IgD-negative memory B cell (primary cell): ENCODE measurements around the gene CSNK2B. TPM values are rescaled to one million over a fixed set of nuclear protein-coding genes. Genes with fewer than 3 reads are reported as not detected.

Experiments used
- H3K27ac Mint-ChIP-seq, 3 donors: one replicate each; pipeline ENCODE4 v1.8.0; 2020 to 2022; ENCODE audit warnings: mild to moderate bottlenecking in 3 of 3, mixed read lengths in 3 of 3, moderate library complexity in 1 of 3
- H3K27me3 Mint-ChIP-seq: one replicate; pipeline ENCODE4 v1.8.0; 2021; ENCODE audit warnings: mixed read lengths
- H3K36me3 Mint-ChIP-seq: one replicate; pipeline ENCODE4 v1.8.0; 2020; ENCODE audit warnings: mild to moderate bottlenecking, mixed read lengths
- H3K4me1 Mint-ChIP-seq, 3 donors: one replicate each; pipeline ENCODE4 v1.8.0; 2020 to 2022; ENCODE audit warnings: mixed read lengths in 3 of 3, mild to moderate bottlenecking in 1 of 3
- H3K4me3 Mint-ChIP-seq, 4 donors: one replicate each; pipeline ENCODE4 v1.8.0; 2020 to 2022; ENCODE audit warnings: mild to moderate bottlenecking in 4 of 4, mixed read lengths in 4 of 4, moderate library complexity in 3 of 4
- H3K9me3 Mint-ChIP-seq, 3 donors: one replicate each; pipeline ENCODE4 v1.8.0; 2020 to 2021; ENCODE audit warnings: mixed read lengths in 3 of 3, mild to moderate bottlenecking in 1 of 3
- polyA plus RNA-seq: library from polyadenylated mRNA; unstranded; fragments of 300-500 nt; fragmentation: Illumina TruSeq; gene quantifications from one replicate; pipeline ENCODE4 v1.2.3, GENCODE V29; 2021

The CSNK2B gene
- polyA plus RNA-seq, 1 donor from 2014 or later: 268 TPM

- Mint-ChIP-seq H3K4me3 (no peak overlapping the region), H3K27ac (no peak overlapping the region), H3K36me3 (peaks cover 1% of the 10 kb centered on the region), H3K27me3 (no peaks in the 10 kb centered on the region), H3K9me3 (no peaks in the 10 kb centered on the region), H3K4me1 (no peaks in the 10 kb centered on the region)
These were observed 34.1 kb upstream of the CSNK2B start for GRCh38 chr6:31631681-31632278.

DNA sequence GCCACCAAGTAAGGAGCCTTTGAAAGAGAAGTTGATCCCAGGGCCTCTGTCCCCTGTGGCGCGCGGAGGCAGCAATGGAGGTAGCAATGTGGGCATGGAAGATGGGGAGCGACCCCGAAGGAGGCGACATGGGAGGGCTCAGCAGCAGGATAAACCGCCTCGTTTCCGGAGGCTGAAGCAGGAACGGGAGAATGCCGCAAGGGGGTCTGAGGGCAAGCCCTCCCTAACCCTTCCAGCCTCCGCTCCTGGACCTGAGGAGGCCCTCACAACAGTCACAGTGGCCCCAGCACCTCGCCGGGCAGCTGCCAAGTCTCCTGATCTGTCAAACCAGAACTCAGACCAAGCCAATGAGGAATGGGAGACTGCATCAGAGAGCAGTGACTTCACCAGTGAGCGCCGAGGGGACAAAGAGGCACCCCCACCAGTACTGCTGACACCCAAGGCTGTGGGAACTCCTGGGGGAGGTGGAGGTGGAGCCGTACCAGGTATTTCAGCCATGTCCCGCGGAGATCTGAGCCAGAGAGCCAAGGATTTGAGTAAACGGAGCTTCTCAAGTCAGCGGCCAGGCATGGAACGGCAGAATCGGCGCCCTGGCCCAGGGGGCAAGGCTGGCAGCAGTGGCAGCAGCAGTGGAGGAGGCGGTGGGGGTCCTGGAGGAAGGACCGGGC, 33.5 kb upstream of the CSNK2B start:
- Mint-ChIP-seq H3K4me1 (no peaks in the 10 kb centered on the region), H3K27me3 (no peaks in the 10 kb centered on the region), H3K36me3 (peaks cover 1% of the 10 kb centered on the region), H3K27ac (peak overlapping the region in 1 of 3 donors; percentile 25), H3K4me3 (no peak overlapping the region), H3K9me3 (no peaks in the 10 kb centered on the region)

DNA sequence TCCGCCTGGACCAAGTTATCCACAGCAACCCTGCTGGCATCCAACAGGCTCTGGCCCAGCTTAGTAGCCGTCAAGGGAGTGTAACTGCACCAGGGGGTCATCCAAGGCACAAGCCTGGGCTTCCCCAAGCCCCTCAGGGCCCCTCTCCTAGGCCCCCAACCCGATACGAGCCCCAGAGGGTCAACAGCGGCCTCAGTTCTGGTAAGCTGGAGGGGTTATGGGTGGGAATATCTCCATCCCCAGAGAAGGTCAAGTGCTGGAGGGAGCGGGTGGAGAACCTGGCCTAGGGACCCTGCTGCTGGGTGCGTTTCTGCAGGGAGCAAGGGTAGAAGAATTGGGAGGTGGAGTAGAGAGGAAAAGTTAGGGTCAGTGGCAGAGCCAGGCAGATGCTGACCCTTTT, 32.4 kb upstream of the CSNK2B start:
- no peaks in the 10 kb centered on the region for H3K9me3 Mint-ChIP-seq
- peaks cover 1% of the 10 kb centered on the region for H3K36me3 Mint-ChIP-seq
- H3K4me1 Mint-ChIP-seq: no peaks in the 10 kb centered on the region
- H3K27ac Mint-ChIP-seq: peak overlapping the region in 1 of 3 donors; percentile 46
- no peaks in the 10 kb centered on the region for H3K27me3 Mint-ChIP-seq
- no peak overlapping the region for H3K4me3 Mint-ChIP-seq

- H3K4me3 Mint-ChIP-seq: no peak overlapping the region
- H3K9me3 Mint-ChIP-seq: no peaks in the 10 kb centered on the region
- no peaks in the 10 kb centered on the region for H3K27me3 Mint-ChIP-seq
- H3K27ac Mint-ChIP-seq: no peak overlapping the region
- H3K36me3 Mint-ChIP-seq: peaks cover 1% of the 10 kb centered on the region
- H3K4me1 Mint-ChIP-seq: no peaks in the 10 kb centered on the region
These were observed 31.7 kb upstream of the CSNK2B start for GRCh38 chr6:31634131-31634530.

- Mint-ChIP-seq H3K4me1 (no peaks in the 10 kb centered on the region), H3K4me3 (no peak overlapping the region), H3K36me3 (peaks cover 1% of the 10 kb centered on the region), H3K27me3 (no peaks in the 10 kb centered on the region), H3K9me3 (no peaks in the 10 kb centered on the region), H3K27ac (peak overlapping the region in 2 of 3 donors; percentile 58 to 81)
These were observed 30.8 kb upstream of the CSNK2B start for GRCh38 chr6:31634969-31635575.

DNA sequence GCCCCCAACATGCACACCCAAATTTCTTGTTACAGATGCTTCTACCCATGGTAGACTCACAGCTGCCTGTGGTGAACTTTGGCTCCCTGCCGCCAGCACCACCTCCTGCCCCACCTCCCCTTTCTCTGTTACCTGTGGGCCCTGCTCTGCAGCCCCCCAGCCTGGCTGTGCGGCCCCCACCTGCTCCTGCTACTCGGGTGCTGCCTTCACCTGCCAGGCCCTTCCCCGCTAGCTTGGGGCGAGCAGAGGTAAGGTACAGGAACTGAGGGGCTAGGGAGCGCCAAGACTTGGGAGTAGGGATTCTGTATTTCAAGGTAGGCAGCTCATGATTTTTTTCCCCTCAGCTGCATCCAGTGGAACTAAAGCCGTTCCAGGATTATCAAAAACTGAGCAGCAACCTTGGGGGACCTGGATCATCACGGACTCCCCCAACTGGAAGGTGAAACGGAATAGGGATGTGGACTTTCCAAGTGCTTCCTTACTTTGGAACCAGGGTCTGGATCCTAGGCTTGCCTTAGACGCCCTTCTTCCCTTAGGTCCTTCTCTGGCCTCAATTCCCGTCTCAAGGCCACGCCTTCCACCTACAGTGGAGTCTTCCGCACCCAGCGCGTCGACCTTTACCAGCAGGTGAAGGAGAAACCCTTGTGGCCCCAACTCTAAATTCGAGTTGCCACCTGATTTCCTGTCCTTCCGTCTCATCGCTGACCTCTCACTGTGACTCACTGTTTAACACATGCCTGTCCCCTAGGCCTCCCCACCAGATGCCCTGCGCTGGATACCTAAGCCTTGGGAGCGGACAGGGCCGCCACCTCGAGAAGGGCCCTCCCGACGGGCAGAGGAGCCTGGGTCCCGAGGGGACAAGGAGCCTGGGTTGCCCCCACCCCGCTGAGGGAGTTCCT, 28.9 kb upstream of the CSNK2B start:
- H3K4me3 Mint-ChIP-seq: peak overlapping the region in 1 of 4 donors; percentile 49
- peak overlapping the region in 1 of 3 donors; percentile 43 for H3K27ac Mint-ChIP-seq

GRCh38 chr6:31639043-31639442, 26.8 kb upstream of the CSNK2B start:
- H3K9me3 Mint-ChIP-seq: no peaks in the 10 kb centered on the region
- H3K27me3 Mint-ChIP-seq: no peaks in the 10 kb centered on the region
- H3K27ac Mint-ChIP-seq: no peak overlapping the region
- no peaks in the 10 kb centered on the region for H3K4me1 Mint-ChIP-seq
- H3K36me3 Mint-ChIP-seq: no peaks in the 10 kb centered on the region
- H3K4me3 Mint-ChIP-seq: no peak overlapping the region

More for the DNA sequence above, 28.9 kb upstream of the CSNK2B start:
- H3K27me3 Mint-ChIP-seq: no peaks in the 10 kb centered on the region
- no peaks in the 10 kb centered on the region for H3K36me3 Mint-ChIP-seq
- no peaks in the 10 kb centered on the region for H3K4me1 Mint-ChIP-seq
- H3K9me3 Mint-ChIP-seq: no peaks in the 10 kb centered on the region

DNA sequence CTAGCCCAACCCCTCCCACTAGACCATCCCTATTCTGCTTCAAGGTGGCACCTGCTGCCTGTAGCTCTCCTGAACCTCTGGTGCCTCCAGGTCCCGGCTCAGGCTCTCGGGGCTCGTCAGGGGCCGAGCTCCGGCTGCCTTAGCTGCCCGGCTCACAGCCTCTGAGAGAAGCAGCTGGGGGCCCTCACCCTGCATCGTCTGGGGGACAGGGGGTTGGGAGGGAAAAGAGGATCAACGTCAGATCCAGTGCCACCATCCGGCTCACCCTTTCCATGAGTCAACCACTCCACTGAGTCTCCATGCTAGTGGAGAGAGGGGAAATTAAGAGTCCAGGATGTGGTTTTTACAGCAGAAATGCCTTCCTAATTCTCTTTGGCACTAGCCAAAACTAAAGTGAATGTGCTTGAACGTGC, 26.4 kb upstream of the CSNK2B start:
- H3K4me3 Mint-ChIP-seq: no peak overlapping the region
- no peaks in the 10 kb centered on the region for H3K9me3 Mint-ChIP-seq
- H3K27me3 Mint-ChIP-seq: no peaks in the 10 kb centered on the region
- no peak overlapping the region for H3K27ac Mint-ChIP-seq
- H3K4me1 Mint-ChIP-seq: no peaks in the 10 kb centered on the region
- H3K36me3 Mint-ChIP-seq: no peaks in the 10 kb centered on the region

- Mint-ChIP-seq H3K27ac (no peak overlapping the region), H3K27me3 (no peaks in the 10 kb centered on the region), H3K4me3 (no peak overlapping the region), H3K4me1 (no peaks in the 10 kb centered on the region), H3K9me3 (no peaks in the 10 kb centered on the region), H3K36me3 (peaks cover 2% of the 10 kb centered on the region)
These were observed 25.3 kb upstream of the CSNK2B start for GRCh38 chr6:31640612-31641011.

DNA sequence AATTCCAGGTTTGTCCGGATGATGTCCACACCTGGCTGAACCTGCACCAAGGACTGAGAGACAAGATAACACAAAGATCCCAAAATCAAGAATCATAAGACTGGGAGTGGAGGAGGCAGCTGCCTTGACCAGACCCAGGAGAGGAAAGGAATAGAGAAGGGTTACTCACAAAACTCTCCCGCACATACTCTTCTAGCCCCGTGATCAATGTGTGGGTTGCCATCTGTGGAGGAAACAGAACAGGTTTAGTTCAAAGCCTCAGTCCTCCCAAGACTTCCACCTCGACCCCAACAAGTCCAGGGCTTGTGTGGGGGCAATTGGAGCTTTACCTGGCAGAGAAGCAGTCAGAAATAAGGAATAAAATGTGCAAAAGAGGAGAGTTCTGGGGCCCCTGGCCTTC, 24.5 kb upstream of the CSNK2B start:
- H3K36me3 Mint-ChIP-seq: peaks cover 3% of the 10 kb centered on the region
- no peak overlapping the region for H3K27ac Mint-ChIP-seq
- no peak overlapping the region for H3K4me3 Mint-ChIP-seq
- no peaks in the 10 kb centered on the region for H3K27me3 Mint-ChIP-seq
- H3K4me1 Mint-ChIP-seq: no peaks in the 10 kb centered on the region
- no peaks in the 10 kb centered on the region for H3K9me3 Mint-ChIP-seq

GRCh38 chr6:31642798-31643570, 22.9 kb upstream of the CSNK2B start:
- H3K36me3 Mint-ChIP-seq: peaks cover 3% of the 10 kb centered on the region
- H3K4me3 Mint-ChIP-seq: no peak overlapping the region
- no peaks in the 10 kb centered on the region for H3K27me3 Mint-ChIP-seq
- H3K27ac Mint-ChIP-seq: no peak overlapping the region
- no peaks in the 10 kb centered on the region for H3K9me3 Mint-ChIP-seq
- no peaks in the 10 kb centered on the region for H3K4me1 Mint-ChIP-seq

GRCh38 chr6:31643818-31644454, 21.9 kb upstream of the CSNK2B start:
- Mint-ChIP-seq H3K27ac (no peak overlapping the region), H3K36me3 (peaks cover 3% of the 10 kb centered on the region), H3K27me3 (no peaks in the 10 kb centered on the region), H3K4me3 (no peak overlapping the region), H3K9me3 (no peaks in the 10 kb centered on the region), H3K4me1 (no peaks in the 10 kb centered on the region)

- peak overlapping the region in 1 of 3 donors; percentile 72 for H3K27ac Mint-ChIP-seq
- H3K36me3 Mint-ChIP-seq: peaks cover 3% of the 10 kb centered on the region
- H3K27me3 Mint-ChIP-seq: no peaks in the 10 kb centered on the region
- H3K4me1 Mint-ChIP-seq: peaks cover 2 to 5% (median 5%) of the 10 kb centered on the region in 3 donors
- no peaks in the 10 kb centered on the region for H3K9me3 Mint-ChIP-seq
- H3K4me3 Mint-ChIP-seq: peak overlapping the region in 2 of 4 donors; percentile 19 to 70
These were observed 20.6 kb upstream of the CSNK2B start for GRCh38 chr6:31645325-31645724.

- H3K36me3 Mint-ChIP-seq: peaks cover 7% of the 10 kb centered on the region
- no peaks in the 10 kb centered on the region for H3K9me3 Mint-ChIP-seq
- H3K27me3 Mint-ChIP-seq: no peaks in the 10 kb centered on the region
These were observed 14.2 kb upstream of the CSNK2B start for GRCh38 chr6:31651602-31652191.

More at GRCh38 chr6:31651602-31652191, 14.2 kb upstream of the CSNK2B start:
- peak overlapping the region; percentile 94 to 98 (median 97) for H3K4me3 Mint-ChIP-seq
- H3K4me1 Mint-ChIP-seq: peaks cover 18 to 30% (median 23%) of the 10 kb centered on the region in 3 donors
- peak overlapping the region; percentile 98 to 100 (median 100) for H3K27ac Mint-ChIP-seq
